ENCODE results near the gene LAMA4.

LAMA4 gene

DNA sequence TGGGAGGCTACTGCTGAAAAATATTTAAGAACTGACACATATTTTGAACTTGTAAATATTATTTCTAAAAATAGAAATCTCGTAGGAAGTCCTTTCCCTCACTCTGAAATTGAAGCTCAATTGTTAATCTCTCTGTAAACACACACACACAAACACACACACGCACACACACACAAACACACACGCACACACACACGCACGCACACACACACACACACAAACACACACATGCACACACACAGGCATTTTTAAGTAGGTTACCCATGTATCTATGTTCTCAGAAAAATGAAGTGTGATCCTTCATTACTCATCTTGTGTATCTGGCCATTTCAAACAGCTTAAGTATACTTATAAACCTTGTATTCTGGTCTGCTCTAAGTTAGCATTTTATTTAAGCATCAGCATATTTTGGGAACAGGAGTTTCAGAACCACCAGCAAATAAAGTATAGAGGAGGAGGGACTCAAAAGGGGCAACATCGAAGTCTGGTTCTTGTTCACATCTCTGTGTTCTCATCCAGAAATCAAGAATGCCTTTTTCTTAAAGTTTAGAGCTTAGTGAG is 188.9 kb downstream of the LAMA4 start:
- DNase-seq, result no peak

GRCh38 chr6:112062966-112063365 is 191.4 kb downstream of the LAMA4 start:
- DNase-seq, result no peak

- DNase-seq, result no peak
Observed at GRCh38 chr6:112061605-112062004, 192.8 kb downstream of the LAMA4 start.
